Esophagus squamous epithelium (tissue), 4 donors: ENCODE results near the gene MCC.

Experiments
- CTCF ChIP-seq, 6 experiments: fragments of 450-650 bp in 4 of 6; fragments of 200-600 bp in 2 of 6; sonication (generic) in 2 of 6; IDR thresholded peaks; one replicate each; pipeline ENCODE4 v1.5.1; 2016 to 2019; ENCODE audit warnings: antibody characterized with exemption in 6 of 6, mild to moderate bottlenecking in 4 of 6, moderate library complexity in 4 of 6
- POLR2A ChIP-seq, 4 donors: fragments of 450-650 bp; IDR thresholded peaks; one replicate each; pipeline ENCODE4 v1.6.1; 2017; ENCODE audit warnings: antibody characterized with exemption in 4 of 4, mild to moderate bottlenecking in 4 of 4, moderate library complexity in 3 of 4

DNA sequence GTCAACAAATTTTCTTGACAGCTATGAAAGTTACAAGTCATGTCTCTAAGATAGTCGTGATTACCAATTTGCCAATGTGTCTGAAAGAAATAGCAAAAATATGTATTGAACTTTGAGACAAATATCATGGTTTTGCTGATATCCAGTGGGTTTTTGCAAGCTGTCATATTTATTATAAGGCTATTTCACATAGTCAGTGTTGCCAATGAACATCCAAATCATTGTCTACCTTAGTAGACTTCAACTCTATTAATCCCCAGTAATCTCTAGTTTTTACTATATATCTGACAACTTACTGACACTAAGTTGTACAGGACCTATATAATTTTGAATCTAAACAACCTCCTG is 256.6 kb downstream of the MCC start:
- TF ChIP-seq CTCF (IDR thresholded peaks at IDR 0.05) = no peak
- TF ChIP-seq POLR2A (IDR thresholded peaks at IDR 0.05) = no peak
